ENCODE measurements around the gene JAG1.

DNA sequence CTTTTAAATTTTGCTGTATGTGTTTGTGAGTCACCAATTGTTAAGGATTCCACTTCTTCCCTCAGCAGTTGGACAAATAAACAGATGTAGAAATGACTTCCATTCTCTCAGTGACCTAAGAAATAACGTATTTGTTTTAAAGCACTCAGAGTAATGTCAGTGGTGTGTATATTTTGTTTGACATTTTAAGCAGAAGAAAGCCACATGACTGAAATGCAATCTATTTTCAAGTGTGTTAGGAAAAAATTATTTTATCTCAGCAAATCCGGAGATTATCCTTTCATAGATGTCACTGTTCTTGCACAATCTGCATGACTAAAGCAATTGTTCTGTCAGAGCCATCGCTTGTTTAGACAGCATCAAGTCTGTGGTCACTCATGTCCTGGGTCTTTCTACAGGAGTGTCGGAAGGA, 77.1 kb downstream of the JAG1 start:
- TF ChIP-seq, protein P1, sequence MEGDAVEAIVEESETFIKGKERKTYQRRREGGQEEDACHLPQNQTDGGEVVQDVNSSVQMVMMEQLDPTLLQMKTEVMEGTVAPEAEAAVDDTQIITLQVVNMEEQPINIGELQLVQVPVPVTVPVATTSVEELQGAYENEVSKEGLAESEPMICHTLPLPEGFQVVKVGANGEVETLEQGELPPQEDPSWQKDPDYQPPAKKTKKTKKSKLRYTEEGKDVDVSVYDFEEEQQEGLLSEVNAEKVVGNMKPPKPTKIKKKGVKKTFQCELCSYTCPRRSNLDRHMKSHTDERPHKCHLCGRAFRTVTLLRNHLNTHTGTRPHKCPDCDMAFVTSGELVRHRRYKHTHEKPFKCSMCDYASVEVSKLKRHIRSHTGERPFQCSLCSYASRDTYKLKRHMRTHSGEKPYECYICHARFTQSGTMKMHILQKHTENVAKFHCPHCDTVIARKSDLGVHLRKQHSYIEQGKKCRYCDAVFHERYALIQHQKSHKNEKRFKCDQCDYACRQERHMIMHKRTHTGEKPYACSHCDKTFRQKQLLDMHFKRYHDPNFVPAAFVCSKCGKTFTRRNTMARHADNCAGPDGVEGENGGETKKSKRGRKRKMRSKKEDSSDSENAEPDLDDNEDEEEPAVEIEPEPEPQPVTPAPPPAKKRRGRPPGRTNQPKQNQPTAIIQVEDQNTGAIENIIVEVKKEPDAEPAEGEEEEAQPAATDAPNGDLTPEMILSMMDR (IDR thresholded peaks at IDR 0.05), result no peak
- TF ChIP-seq POLR2AphosphoS5 (IDR thresholded peaks at IDR 0.05), result peak in 1 of 2 donors; percentile 59
- no peak for TF ChIP-seq POLR2A (IDR thresholded peaks at IDR 0.05; ENCODE audit: low read depth)
- TF ChIP-seq EP300 (IDR thresholded peaks at IDR 0.05), result no peak

Measured in esophagus muscularis mucosa (tissue), 4 donors.